ENCODE measurements around the gene CHMP2A. TPM values are rescaled to one million over a fixed set of nuclear protein-coding genes. Genes with fewer than 3 reads are reported as not detected.
A peak's percentile ranks its signal among the peaks of the same experiment; 100 is the strongest.

The CHMP2A gene
- total RNA-seq, 4 donors from 2014 or later, result 100.0 to 155 (median 126) TPM

- ATAC-seq, result no peak
- Histone ChIP-seq H3K4me1 (peaks cover 12 to 76% (median 46%) of the 10 kb centered on the region in 3 donors), H3K36me3 (peaks cover 0 to 36% of the 10 kb centered on the region in 2 donors), H3K27ac (peak overlapping the region in 3 of 4 donors; percentile 99 to 100 (median 100)), H3K27me3 (no peaks in the 10 kb centered on the region), H3K4me3 (peak overlapping the region in 1 of 2 donors; percentile 91), H3K9me3 (no peaks in the 10 kb centered on the region)
- WGBS, 2 donors (ENCODE audit: low coverage in 1 of 2), result 66 to 77% methylated on average over 6 of the region's 10 CpGs
- TF ChIP-seq POLR2A (IDR thresholded peaks at IDR 0.05), result no peak
Observed at GRCh38 chr19:58556622-58557220, 1.8 kb upstream of the CHMP2A start.

- Histone ChIP-seq H3K27ac (peak overlapping the region in 3 of 4 donors; percentile 95 to 100 (median 99)), H3K4me3 (peak overlapping the region in 1 of 2 donors; percentile 81), H3K27me3 (no peaks in the 10 kb centered on the region), H3K36me3 (peaks cover 0 to 43% of the 10 kb centered on the region in 2 donors), H3K4me1 (peaks cover 12 to 69% (median 42%) of the 10 kb centered on the region in 3 donors), H3K9me3 (no peaks in the 10 kb centered on the region)
- 50 to 80% methylated on average over 1 of the region's 16 CpGs for WGBS, 2 donors (ENCODE audit: low coverage in 1 of 2)
- ATAC-seq, result no peak
- TF ChIP-seq POLR2AphosphoS5 (IDR thresholded peaks at IDR 0.05) (no peak), EP300 (IDR thresholded peaks at IDR 0.05) (no peak), POLR2A (IDR thresholded peaks at IDR 0.05) (no peak), CTCF (IDR thresholded peaks at IDR 0.05) (no peak)
Observed at GRCh38 chr19:58555920-58556621, 1.2 kb upstream of the CHMP2A start.

DNA sequence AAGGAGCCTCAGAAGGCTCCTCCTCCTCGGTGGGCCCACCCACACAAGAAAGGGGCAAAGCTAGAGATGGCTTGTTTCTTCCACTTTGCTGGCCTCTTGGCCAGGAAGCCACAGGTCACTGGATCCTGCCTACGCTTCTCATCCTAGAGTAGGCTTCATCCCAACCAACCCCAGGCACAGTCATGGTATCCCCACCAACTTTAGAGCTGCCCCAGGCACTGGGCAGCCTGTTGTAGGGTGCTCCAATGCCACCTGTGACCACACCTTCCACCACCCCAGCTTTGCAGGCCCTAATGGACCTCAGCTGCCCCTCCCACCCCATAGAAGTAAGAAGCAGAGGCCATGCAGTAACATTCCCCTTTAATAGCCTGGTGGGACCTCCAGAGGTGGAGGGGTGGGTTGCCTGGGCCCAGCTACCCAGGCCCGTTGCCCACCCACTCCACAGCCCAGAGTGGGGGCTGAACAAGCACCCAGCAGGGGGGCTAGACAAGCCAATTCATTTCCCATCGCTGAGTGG lies 522 bp upstream of the CHMP2A start:
- Histone ChIP-seq H3K4me3 (peak overlapping the region; percentile 47 to 81), H3K27ac (peak overlapping the region; percentile 60 to 100 (median 97)), H3K36me3 (peaks cover 0 to 49% of the 10 kb centered on the region in 2 donors), H3K4me1 (peaks cover 12 to 63% (median 42%) of the 10 kb centered on the region in 3 donors), H3K27me3 (no peaks in the 10 kb centered on the region), H3K9me3 (no peaks in the 10 kb centered on the region)
- no peak for ATAC-seq
- WGBS, 2 donors (ENCODE audit: low coverage in 1 of 2), result 80% methylated on average over 1 of the region's 4 CpGs; no CpG with 5 or more reads in 1 of the 2 donors
- no peak for TF ChIP-seq EP300 (IDR thresholded peaks at IDR 0.05)
- no peak for TF ChIP-seq CTCF (IDR thresholded peaks at IDR 0.05)
- TF ChIP-seq POLR2A (IDR thresholded peaks at IDR 0.05), result no peak
- no peak for TF ChIP-seq POLR2AphosphoS5 (IDR thresholded peaks at IDR 0.05)

DNA sequence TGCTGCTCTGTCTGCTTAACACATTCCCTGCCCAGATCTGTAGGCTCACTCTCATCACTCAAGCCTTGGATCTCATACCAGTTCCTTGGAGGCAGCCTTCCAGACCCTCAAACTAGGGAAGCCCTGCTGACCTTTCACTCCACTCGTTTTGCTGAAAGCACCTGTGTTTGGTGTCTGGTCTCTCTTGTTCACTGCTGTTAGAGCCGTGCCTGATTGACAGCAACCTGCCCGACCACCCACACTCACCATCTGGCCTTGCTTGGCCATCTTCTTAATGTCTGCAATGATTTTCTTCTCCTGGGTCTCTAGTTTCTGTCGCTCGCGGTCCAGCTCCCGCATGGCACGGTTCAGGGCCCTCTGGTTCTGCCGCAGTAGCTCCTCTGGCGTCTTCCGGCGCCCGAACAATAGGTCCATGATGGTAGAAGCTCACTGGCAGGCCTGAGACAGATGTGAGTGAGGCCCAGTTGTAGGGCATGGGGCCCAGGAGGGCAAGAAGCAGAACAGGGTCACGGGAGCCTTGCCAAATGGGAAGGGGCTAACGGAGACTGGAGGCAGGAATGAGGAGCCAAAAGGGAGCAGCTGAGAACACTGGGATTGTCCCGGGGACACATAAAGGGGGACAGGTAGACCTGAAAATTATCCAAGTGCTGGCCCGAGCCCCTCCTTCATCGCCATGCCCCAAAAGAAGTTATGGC lies 959 bp downstream of the CHMP2A start:
- TF ChIP-seq POLR2A (IDR thresholded peaks at IDR 0.05) (no peak), POLR2AphosphoS5 (IDR thresholded peaks at IDR 0.05) (no peak), EP300 (IDR thresholded peaks at IDR 0.05) (no peak), CTCF (IDR thresholded peaks at IDR 0.05) (no peak)
- no peaks in the 10 kb centered on the region for H3K9me3 ChIP-seq
- H3K36me3 ChIP-seq, result peaks cover 3 to 64% of the 10 kb centered on the region in 2 donors
- H3K27me3 ChIP-seq, result no peaks in the 10 kb centered on the region
- peak overlapping the region; percentile 60 to 100 (median 97) for H3K27ac ChIP-seq
- 12 to 30% methylated on average over 4 to 13 of the region's 18 CpGs for WGBS, 2 donors (ENCODE audit: low coverage in 1 of 2)
- peak overlapping the region; percentile 47 to 81 for H3K4me3 ChIP-seq
- peaks cover 12 to 57% (median 34%) of the 10 kb centered on the region in 3 donors for H3K4me1 ChIP-seq
- ATAC-seq, result no peak

- Histone ChIP-seq H3K9me3 (no peaks in the 10 kb centered on the region), H3K27ac (no peak overlapping the region), H3K36me3 (peaks cover 9 to 77% of the 10 kb centered on the region in 2 donors), H3K27me3 (no peaks in the 10 kb centered on the region), H3K4me1 (peaks cover 12 to 66% (median 34%) of the 10 kb centered on the region in 3 donors), H3K4me3 (no peak overlapping the region)
- 78 to 83% methylated on average over 2 of the region's 2 CpGs for WGBS, 2 donors (ENCODE audit: low coverage in 1 of 2)
- no peak for ATAC-seq
- TF ChIP-seq EP300 (IDR thresholded peaks at IDR 0.05), result no peak
- TF ChIP-seq POLR2AphosphoS5 (IDR thresholded peaks at IDR 0.05), result no peak
- TF ChIP-seq CTCF (IDR thresholded peaks at IDR 0.05), result no peak
- no peak for TF ChIP-seq POLR2A (IDR thresholded peaks at IDR 0.05)
Observed at GRCh38 chr19:58552655-58553054, 2.2 kb downstream of the CHMP2A start.

Data from gastroesophageal sphincter (tissue), 4 donors.